Measurements from ENCODE around the gene ZBTB7C.

GRCh38 chr18:48043166-48043565, 366.0 kb downstream of the ZBTB7C start:
- no peak for TF ChIP-seq CTCF (conservative IDR thresholded peaks at IDR 0.05 in 1 of 2, IDR thresholded peaks at IDR 0.05 in 1 of 2; ENCODE audit: extremely low read depth in 1 of 2, insufficient read depth in 1 of 2, low read depth in 1 of 2, low read length in 2 of 2)
- TF ChIP-seq EZH2 (IDR thresholded peaks at IDR 0.05; ENCODE audit: borderline replicate concordance, low read length): no peak

Data from mammary epithelial cell (primary cell).